Esophagus mucosa (tissue), 1 donor: ENCODE measurements around the gene BCAR3. TPM values are rescaled to one million over a fixed set of nuclear protein-coding genes. Genes with fewer than 3 reads are reported as not detected.
"Not testable (repeated sequence)": the region's sequence is repeated elsewhere in the genome, so short reads cannot be mapped to it uniquely, and the experiment has no call there.

ENCODE experiments used
- ATAC-seq: fragments of 200-7000 bp; cut with Tn5 transposase; one replicate; pipeline ENCODE4 v1.9.1; 2020
- total RNA-seq: library from RNA; stranded (reverse); gene quantifications from one replicate; pipeline ENCODE4 v1.2.4, GENCODE V29; 2023
- donor health status: DM: yes; HTN: yes; CAD: no.

BCAR3 gene
- total RNA-seq, 1 donor from 2014 or later = 5.7 TPM

DNA sequence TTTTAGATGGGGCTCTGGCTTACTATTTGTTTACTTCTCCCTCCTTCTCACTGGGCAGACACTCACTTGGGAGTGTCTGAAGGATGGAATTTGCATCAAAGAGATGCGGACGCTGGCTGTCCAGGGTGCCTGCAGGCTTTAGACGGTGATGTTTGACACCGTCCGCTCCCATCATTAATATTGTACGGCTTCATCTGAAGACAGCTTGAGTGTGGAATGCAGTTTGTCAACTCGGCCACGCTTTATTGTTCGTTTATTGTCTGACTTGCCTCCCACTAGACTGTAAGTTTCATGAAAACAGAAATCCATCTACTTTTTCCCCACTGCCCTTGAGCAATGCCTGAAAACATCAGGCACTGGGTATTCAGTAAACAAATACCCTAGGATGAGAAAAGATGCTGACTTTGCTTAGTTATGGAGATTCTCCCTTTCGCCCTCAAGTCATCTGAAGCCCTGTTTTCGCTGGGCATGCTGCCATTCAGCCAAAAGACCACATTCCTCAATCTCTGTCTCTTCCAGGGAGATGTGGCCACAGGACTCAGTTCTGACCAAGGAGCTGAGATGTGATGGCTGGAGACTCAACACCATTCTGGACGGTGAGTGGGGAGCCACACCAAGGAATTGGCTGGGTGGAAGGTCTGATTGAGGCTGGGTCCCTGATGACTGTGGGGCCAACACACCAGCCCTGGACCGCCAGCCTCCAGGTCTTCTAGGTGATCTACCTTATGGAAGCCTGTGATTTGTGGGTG is 87.6 kb downstream of the BCAR3 start:
- ATAC-seq = no peak

DNA sequence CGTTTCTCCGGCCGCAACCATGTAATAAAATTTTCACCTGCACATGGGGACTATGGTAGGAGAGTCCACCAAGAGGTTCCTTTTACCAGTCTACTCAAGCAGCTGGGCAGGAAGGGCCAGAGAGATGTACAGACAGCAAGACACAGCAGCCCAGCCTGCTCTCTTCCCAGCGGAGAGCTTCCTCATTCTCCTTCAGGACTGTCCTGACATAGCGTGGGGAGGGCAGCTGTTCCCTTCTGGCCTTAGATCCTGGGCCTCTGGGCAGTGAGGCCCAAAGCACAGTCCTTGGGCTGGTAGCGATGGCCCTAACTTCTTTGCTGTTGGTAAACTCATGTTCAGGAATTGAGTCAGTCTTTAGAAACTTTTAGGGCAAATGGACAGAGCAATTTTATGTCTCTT is 89.1 kb downstream of the BCAR3 start:
- peak; percentile 6 for ATAC-seq

DNA sequence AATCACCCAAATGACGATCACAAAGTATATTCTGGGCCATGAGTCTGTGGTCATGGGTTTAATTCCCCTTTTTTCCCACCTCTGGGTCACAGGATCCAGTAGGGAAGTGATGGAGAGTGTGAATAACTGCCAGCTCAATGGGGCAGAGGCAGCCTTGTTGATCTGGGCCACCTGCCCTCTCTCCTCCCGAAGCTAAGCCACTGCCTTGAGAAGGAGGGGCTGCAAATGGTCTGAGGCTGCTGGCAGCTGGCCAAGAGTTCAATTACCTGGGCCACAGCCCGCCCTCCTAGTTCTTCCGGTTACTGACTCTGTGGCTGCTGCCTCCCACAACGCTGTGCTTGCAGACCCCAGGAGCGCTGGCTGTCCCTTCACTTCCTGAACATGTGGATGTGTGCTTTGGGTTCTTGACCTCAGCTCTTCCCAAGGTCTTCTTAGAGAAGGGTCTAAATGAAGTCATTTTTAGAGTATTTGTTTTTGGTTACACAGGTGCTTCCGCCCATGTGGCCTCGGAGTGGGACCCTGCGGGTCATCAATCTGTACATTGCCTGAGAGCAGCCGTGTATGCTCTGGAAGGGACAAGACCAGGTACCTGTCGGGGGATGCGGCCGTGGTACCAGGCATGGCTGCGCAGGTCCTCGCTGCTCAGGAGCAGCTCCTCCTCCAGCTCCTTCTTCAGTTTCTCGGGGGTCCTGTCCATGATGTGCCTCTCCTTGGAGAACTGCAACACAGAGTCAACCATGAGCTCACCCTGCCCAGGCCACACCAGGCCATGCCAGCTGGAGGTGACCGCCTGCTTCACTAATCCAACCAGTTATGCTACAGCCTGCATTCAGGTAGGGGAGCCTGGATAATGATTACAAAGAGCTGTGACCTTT is 89.7 kb downstream of the BCAR3 start:
- peak; percentile 42 for ATAC-seq

DNA sequence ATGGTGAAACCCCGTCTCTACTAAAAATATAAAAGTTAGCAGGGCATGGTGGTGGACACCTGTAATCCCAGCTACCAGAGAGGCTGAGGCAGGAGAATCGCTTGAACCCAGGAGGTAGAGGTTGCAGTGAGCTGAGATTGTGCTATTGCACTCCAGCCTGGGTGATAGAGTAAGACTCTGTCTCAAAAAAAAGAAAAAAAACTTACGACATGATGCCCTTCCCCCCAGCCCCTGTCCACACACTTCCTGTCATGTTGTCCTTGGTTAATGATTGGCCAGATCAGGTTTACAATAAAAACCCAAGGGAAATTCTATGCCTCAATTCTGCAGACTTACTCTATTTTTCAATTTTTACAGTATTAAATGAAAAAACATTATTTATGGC is 90.4 kb downstream of the BCAR3 start:
- ATAC-seq = not testable (repeated sequence)

DNA sequence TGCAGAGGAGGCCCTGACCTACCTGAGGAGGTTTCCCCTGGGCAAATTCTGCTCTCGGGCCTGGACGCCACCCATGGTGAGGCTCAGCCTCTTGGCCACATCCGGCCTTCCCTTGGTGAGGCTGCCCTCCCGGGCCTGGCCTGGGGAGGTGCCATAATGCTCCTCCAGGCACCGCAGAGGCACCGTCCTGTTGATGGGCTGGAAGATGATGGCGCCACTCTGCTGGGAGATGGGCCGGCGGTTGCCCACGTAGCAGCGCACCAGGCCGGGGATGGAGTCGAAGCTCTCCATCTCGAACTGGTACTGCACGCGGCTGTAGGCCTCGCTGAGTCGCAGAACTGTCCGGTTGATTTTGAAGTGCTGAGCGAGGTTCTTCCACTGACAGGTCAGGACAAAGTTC is 92.7 kb downstream of the BCAR3 start:
- ATAC-seq = no peak

DNA sequence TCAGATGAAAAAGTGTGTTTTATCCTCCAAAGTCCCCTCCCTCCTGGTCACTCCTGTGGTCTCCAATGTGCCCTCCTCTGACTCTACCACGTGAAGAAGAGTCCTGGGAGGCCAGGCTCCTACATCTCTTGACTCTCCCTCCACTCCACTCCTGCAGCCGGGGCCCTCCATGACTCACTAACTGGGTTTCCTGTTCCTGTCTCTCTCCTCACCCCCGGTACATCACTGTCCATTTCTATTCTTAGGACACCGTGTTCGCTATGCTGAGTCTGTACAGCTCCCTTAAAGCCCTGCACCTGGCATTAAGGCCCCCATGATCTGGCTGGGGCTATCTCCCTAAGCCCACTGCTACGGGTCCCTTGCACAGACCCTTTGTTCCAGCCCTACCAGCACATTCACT is 93.4 kb downstream of the BCAR3 start:
- no peak for ATAC-seq

DNA sequence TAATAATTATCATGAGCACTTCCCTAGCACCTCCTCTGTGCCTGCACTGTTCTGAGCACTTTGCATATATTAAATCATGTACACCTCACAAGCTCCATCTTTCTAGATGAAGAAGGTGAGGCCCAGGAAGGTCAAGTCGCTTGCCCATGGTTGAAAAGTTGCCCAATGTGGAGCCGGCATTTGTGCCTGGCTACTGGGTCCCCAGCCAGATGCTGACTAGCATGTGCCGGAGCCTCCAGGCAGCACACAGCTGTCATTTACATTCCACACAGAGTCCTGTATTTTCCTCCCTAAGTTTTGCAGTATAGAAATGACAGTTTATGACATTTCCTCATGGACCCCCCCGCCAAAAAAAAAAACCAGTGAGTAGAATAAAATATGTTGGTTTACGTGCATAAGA is 94.3 kb downstream of the BCAR3 start:
- ATAC-seq = no peak

DNA sequence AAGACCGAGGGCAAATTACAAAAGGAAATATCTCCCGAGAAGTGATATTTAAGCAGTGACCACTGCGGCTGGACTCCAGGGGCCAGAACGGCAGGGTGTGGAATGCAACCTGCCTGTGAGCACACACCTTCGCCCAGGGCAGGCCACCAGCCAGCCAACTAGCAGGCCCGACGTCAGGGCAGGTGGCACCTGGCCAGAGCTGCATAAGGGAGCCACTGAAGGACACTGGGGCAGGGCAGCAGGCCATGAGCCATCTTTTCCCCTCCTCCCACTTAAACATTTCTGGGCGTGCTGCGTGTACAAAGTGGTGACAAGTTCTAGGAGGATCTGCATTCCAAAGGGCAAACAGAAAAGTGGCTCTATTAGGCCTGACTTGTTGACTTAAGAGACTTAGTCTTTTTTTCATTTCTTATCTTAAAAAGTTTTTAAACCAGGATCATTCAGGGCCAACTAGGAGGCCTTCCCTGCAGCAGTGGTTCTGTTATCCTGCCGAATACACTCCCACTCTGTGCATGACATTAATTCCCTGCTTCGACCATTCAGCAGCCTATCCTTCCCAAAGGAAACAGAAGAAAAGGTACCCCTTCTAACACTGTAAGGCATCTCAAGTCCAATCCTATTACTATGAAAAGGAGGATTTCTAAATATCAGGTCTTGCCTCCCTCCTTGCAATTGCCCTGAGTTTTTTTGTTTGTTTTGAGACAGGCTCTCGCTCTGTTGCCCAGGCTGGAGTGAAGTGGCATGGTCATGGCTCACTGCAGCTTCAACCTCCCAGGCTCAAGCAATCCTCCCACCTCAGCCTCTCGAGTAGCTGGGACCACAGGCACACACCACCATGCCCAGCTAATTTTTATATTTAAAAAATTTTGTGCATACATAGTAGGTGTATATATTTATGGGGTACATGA is 96.3 kb downstream of the BCAR3 start:
- ATAC-seq = peak; percentile 97

DNA sequence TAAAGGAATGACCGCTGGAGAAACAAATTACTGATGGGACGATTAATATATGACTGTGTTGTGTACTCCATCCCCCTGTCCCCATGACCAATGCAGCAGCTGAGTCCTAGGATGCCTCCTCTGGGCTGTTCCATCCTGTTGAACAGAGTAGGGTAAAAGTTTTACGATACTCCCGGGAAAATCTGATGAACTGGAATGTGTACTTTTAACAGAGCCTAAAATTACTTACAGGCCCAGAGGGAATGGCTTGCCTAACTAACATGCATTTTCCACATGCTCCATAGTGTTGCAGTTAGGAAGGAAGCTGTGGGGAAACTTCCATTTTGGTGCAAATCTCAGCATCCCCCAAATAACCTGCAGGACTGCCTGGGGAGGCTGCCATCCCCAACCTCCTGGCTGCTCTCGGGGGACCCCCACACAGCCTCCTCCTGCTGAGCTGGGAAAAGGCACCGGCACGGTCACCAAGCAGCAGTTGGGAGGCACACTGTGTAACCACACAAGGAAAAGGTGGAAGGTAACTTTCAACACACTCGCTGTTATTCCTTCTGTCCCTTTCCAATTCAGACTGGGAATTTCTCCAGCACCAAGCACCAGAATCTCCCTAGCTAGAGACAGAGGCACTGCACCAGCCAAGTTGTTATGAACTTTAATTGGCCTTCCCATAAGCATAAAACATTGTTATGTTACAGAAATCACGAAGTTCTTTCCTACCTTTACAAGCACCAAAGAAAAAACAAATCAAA is 97.2 kb downstream of the BCAR3 start:
- ATAC-seq = no peak

DNA sequence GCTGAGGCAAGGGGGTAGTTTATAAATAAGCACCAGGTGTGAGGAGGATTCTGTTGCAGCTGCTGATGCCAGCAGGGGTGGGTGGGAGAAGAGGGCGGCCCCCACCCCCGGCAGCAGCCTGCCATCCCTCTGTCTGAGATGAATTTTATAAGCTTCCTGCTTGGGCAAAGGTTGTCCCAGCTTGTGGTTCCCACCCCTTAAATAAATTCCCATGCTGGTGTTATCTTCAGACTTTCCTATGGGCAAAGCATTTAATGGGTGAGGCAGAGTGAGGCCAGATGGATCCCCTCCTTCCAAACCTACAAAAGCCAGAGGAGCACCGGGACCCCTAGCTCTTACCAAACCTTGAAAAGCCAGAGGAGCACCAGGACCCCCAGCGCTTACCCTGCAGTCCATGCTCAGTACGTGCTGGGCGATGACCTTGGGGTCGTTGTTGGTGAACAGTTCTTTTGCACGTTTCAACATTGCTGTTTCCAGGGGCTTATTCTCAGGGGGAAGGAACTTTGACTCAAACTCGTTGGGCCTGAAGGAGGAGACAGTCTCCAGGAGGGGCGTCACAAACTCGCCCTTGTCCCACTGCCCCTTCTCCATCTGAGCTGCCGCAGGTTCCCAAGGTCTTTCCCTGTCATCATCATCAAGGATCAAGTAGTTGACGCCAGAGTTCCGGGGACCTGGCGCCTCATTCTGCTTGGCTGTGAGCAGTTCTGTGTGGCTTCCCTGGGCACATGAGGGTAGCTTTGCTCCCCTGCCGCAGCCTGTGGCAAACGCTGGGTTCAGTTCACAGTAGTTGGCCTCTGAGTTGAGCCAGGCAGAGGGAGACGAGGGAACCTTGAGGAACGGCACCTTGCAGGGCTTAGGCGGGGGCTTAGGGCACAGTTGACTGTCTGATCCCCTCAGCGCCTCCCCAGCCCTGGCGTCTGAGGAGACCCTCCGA is 99.5 kb downstream of the BCAR3 start:
- ATAC-seq = no peak

DNA sequence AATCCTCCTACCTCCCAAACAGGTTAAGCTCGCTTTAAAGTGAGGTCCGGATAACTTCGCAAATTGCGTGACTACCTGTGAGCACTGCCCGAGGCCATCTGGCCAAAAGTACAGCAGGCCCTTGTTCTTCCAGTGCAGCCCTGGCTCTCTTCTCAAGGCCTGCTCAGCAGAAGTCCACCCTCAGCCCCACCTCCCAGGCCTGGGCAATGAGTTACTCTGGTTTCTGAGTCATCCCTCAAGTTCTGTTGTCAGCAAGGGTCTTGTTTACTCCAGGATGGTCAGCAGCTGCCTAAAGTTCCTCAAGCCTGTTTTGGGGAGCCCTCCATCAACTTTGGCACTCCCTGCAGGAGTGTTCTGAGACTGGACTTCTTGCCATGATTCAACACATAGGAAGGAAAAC is 101.7 kb downstream of the BCAR3 start:
- peak; percentile 80 for ATAC-seq

DNA sequence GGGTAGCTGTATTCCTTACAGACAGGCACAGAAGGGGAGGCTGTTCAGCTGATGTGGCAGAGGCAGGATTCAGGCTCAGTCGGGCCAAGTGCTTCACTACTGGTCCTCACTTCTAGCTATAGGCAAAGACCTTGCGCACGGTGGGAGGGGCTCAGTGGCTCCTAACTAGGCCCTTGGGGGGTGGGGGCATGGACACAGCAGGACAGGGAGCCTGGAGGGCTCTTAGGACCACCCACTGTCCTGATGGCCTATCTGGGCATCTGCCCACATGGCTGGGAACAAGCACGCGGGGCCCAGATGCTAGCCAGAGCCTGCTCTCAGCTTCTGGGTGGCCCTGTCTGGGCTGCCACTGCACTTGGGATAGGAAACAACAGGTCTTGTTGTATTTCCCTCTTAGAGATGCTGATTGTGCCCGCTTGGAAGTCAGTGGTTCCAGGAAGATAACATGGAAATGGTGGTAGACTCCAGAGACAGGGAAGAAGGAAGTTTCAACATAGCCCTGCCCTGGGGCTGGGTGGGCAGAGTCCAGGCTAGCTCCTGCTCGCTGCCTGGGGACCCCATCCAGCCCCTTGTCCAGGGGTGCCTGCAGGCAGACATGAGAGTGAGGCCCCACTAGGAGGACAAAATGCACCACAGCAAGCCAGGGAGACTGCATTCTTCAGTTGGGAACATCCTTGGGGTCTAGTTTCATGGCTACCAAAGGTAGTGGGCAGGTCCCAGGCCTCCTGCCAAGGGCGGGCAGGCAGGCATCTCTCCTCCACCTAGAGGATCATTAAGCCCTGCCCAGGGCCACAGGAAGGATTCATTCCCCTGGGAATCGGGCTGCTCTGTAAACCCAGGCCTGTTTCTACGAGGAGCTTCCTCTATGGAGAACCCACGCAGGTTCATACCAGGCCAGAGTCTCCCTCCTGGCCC is 102.5 kb downstream of the BCAR3 start:
- ATAC-seq = no peak

DNA sequence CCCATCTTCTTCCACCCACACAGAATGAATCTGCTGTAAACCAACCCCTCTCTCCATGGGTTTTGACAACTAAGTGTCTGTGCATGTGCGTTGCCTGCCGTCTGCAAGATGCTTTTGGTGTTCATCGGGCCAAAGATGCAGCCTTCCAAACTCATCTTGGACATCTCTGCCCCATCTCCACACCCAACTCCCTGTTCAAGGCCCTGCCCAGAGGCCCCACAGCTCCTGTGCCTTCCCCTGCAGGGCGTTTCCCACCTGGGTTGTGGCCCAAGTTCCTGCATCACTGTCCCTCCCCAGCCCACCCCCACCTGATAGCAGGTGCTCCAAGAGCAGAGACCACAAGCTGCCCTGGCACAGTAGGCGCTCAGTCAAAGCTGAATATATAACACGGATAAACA is 103.2 kb downstream of the BCAR3 start:
- ATAC-seq = no peak

DNA sequence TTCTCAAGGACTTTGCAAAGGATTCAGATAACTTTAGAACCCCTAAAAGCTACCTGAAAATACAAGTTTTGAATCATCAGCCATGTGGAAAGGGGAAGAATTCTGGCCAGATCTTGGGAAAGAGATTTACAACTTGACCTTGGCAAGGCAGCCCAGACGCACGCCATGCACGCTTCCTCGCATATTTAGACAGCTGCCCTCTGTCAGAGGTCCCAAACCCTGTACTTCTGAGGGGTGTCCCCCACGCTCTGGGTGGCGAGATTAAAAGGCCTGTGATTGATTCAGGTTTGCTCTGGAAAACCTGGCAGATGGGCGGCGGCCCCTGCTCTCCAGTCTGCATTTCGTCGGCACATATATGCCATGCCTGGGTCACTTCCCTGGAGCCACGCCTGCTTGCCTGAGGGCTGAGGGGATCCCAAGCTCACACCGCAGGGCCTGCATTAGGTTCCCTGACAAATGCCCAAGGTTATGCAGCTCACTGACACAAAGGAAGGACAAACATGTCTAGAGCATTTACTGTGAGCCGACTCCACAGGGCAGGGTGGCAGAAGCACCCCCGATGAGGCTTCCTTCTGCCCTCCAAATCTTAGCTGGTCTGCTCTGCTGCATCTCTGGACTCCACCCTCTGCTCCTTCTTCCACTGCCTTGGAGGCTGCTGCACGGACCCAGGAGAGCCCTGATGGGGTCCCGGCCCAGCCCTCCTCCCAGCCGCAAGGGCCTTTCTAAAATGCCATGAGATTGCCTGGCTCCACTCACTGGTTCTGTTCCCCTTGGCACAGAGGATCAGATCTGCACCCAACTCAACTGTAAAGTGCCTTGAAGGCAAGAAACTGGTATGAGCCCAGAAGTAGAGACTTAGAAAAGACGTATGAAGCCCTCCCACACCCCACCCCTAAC is 103.9 kb downstream of the BCAR3 start:
- ATAC-seq = no peak

DNA sequence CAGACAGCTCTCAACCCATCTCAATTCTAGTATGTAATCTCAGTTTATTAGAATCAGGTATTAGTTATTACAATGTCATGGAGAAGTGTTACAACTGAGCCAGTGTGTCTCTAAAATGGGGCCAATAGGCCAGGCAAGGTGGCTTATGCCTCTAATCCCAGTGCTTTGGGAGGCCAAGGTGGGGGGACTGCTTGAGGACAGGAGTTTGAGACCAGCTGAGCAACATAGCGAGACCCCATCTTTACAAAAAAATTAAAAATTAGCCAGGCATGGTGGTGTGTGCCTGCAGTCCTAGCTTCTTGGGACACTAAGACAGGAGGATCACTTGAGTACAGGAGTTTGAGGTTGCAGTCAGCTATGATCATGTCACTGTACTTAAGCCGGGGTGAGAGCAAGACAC is 104.9 kb downstream of the BCAR3 start:
- ATAC-seq = no peak

DNA sequence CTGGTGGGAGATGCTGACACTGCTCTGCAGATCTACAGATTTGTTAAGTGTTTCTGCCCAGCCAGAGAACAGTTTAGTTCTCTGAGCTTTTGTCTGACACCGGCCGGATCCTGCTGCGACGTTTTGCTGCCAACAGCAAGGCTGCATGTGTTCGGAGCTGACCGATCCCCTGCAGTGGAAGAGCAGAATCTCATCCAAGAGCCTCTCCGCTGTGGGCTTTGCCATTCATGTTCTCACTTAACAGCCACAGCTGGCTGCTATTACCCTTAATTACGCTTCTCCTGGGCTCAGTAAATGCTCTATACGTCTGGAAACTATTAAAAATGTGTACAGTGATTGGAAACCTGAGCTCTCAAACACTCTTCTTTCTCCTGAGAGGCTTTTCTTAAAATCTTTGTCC is 105.3 kb downstream of the BCAR3 start:
- ATAC-seq = no peak

DNA sequence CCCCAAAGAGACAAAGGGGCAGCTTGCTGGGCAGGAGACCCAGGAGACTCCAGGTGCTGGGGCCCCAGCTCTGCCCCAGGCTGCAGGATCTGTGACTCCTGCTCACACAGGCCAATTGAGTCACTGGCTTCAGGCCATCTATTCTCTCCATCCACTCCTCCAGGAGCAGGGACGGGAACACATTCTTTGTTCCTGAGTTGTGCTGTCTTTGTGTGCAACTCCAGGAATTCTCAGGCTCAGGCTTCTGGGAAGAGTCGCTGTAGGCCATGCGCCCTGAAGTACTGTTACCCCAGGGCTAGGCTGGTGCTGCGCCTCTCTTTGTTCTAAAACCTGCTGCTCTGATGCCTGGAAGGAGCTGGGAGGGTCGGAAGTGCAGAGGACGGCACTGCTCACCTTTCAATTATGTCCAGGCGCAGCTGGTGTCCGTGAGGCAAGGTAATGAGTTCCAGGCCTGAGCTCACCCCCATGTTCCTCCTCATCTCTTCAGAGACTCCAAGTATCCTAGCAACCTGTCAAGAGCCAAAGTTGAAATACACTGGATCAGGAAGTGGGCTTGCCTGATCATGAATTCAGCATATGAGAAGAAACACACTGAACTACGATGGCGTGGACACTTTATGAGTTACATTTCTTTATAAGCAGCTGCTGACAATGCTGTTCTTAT is 105.9 kb downstream of the BCAR3 start:
- peak; percentile 43 for ATAC-seq

DNA sequence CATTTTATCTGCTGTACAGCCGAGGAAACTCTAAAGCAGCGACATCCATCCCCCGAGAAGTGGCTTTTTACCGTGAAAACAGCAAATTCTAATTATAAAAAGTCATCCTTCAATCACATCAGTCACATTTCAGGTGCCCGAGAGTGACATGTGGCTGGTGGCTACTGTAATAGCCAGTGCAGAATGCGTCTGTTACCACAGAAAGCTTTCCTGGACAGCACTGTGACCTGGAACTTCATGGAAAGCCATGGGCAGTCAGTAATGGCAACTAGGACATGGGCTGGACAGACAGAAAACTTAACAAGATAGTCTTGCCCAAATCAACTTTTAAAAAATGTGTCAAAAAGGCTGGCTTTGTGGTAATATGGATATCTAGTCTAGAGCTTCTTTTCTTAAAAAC is 106.6 kb downstream of the BCAR3 start:
- no peak for ATAC-seq
